Measurements from ENCODE around the gene LRRC30.

Gene LRRC30

GRCh38 chr18:7206217-7206616 is 24.7 kb upstream of the LRRC30 start:
- Histone ChIP-seq H3K27me3 (ENCODE audit: control insufficient read depth in 1 of 2, insufficient read depth in 2 of 2, low read length in 2 of 2) (no peaks in the 10 kb centered on the region), H3K9ac (ENCODE audit: low read length) (no peak overlapping the region), H3K9me3 (ENCODE audit: low read length) (no peaks in the 10 kb centered on the region), H3K4me3 (ENCODE audit: low read depth in 1 of 2, low read length in 2 of 2) (no peak overlapping the region), H3K36me3 (ENCODE audit: insufficient read depth, low read length) (no peaks in the 10 kb centered on the region), H3K27ac (ENCODE audit: low read depth, low read length) (no peak overlapping the region), H3K4me1 (ENCODE audit: insufficient read depth, low read length) (peaks cover 16% of the 10 kb centered on the region)

DNA sequence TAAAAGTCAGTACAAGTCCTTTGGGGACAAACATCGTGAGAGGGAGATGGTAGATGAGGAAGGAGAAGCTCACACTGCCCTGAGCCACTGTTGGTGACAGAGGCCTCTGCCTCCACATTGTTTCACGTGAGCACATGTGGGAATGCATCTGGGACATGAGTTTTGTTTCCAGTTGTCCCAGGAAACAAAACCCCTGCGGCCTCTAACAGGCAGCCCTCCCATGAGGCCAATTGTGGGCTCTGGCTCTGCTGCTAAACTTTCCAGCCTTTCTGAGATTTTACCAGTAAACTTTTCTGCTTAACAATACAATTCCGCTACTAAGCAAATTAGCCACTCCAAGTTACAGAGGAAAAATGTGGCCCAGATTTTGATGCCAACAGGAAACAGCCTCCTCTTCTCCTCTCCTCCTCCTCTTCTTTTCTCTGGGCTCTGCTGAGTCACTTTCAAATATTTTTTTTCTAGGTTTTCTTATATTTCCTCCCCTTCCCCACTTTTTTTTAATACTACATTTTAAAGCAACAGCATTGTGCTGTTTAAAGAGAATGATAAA is 23.4 kb upstream of the LRRC30 start:
- no peaks in the 10 kb centered on the region for H3K27me3 ChIP-seq (ENCODE audit: control insufficient read depth in 1 of 2, insufficient read depth in 2 of 2, low read length in 2 of 2)
- H3K9me3 ChIP-seq (ENCODE audit: low read length) = no peaks in the 10 kb centered on the region
- no peak overlapping the region for H3K27ac ChIP-seq (ENCODE audit: low read depth, low read length)
- H3K9ac ChIP-seq (ENCODE audit: low read length) = no peak overlapping the region
- H3K4me1 ChIP-seq (ENCODE audit: insufficient read depth, low read length) = peaks cover 16% of the 10 kb centered on the region
- H3K36me3 ChIP-seq (ENCODE audit: insufficient read depth, low read length) = no peaks in the 10 kb centered on the region
- H3K4me3 ChIP-seq (ENCODE audit: low read depth in 1 of 2, low read length in 2 of 2) = no peak overlapping the region

- Histone ChIP-seq H3K4me1 (ENCODE audit: insufficient read depth, low read length) (no peaks in the 10 kb centered on the region), H3K9ac (ENCODE audit: low read length) (no peak overlapping the region), H3K4me3 (ENCODE audit: low read depth in 1 of 2, low read length in 2 of 2) (no peak overlapping the region)
These were observed 9.3 kb upstream of the LRRC30 start for GRCh38 chr18:7221424-7222155.

GRCh38 chr18:7224198-7224597 is 6.7 kb upstream of the LRRC30 start:
- Histone ChIP-seq H3K9ac (ENCODE audit: low read length) (no peak overlapping the region), H3K27ac (ENCODE audit: low read depth, low read length) (no peak overlapping the region), H3K4me3 (ENCODE audit: low read depth in 1 of 2, low read length in 2 of 2) (no peak overlapping the region), H3K4me1 (ENCODE audit: insufficient read depth, low read length) (no peaks in the 10 kb centered on the region), H3K9me3 (ENCODE audit: low read length) (no peaks in the 10 kb centered on the region), H3K27me3 (ENCODE audit: control insufficient read depth in 1 of 2, insufficient read depth in 2 of 2, low read length in 2 of 2) (no peaks in the 10 kb centered on the region), H3K36me3 (ENCODE audit: insufficient read depth, low read length) (no peaks in the 10 kb centered on the region)

More at GRCh38 chr18:7221424-7222155, 9.3 kb upstream of the LRRC30 start:
- Histone ChIP-seq H3K9me3 (ENCODE audit: low read length) (no peaks in the 10 kb centered on the region), H3K27ac (ENCODE audit: low read depth, low read length) (no peak overlapping the region), H3K36me3 (ENCODE audit: insufficient read depth, low read length) (no peaks in the 10 kb centered on the region), H3K27me3 (ENCODE audit: control insufficient read depth in 1 of 2, insufficient read depth in 2 of 2, low read length in 2 of 2) (no peaks in the 10 kb centered on the region)

- Histone ChIP-seq H3K27me3 (ENCODE audit: control insufficient read depth in 1 of 2, insufficient read depth in 2 of 2, low read length in 2 of 2) (no peaks in the 10 kb centered on the region), H3K4me3 (ENCODE audit: low read depth in 1 of 2, low read length in 2 of 2) (no peak overlapping the region), H3K9ac (ENCODE audit: low read length) (no peak overlapping the region), H3K27ac (ENCODE audit: low read depth, low read length) (no peak overlapping the region), H3K4me1 (ENCODE audit: insufficient read depth, low read length) (no peaks in the 10 kb centered on the region), H3K36me3 (ENCODE audit: insufficient read depth, low read length) (no peaks in the 10 kb centered on the region), H3K9me3 (ENCODE audit: low read length) (no peaks in the 10 kb centered on the region)
These were observed 1.3 kb downstream of the LRRC30 start for GRCh38 chr18:7232218-7232617.

GRCh38 chr18:7233134-7233810 is 2.4 kb downstream of the LRRC30 start:
- Histone ChIP-seq H3K9ac (ENCODE audit: low read length) (no peak overlapping the region), H3K4me3 (ENCODE audit: low read depth in 1 of 2, low read length in 2 of 2) (no peak overlapping the region), H3K36me3 (ENCODE audit: insufficient read depth, low read length) (no peaks in the 10 kb centered on the region), H3K9me3 (ENCODE audit: low read length) (no peaks in the 10 kb centered on the region), H3K4me1 (ENCODE audit: insufficient read depth, low read length) (no peaks in the 10 kb centered on the region), H3K27me3 (ENCODE audit: control insufficient read depth in 1 of 2, insufficient read depth in 2 of 2, low read length in 2 of 2) (no peaks in the 10 kb centered on the region), H3K27ac (ENCODE audit: low read depth, low read length) (no peak overlapping the region)

- Histone ChIP-seq H3K9ac (ENCODE audit: low read length) (no peak overlapping the region), H3K9me3 (ENCODE audit: low read length) (no peaks in the 10 kb centered on the region), H3K4me3 (ENCODE audit: low read depth in 1 of 2, low read length in 2 of 2) (no peak overlapping the region), H3K4me1 (ENCODE audit: insufficient read depth, low read length) (no peaks in the 10 kb centered on the region), H3K27ac (ENCODE audit: low read depth, low read length) (no peak overlapping the region), H3K27me3 (ENCODE audit: control insufficient read depth in 1 of 2, insufficient read depth in 2 of 2, low read length in 2 of 2) (no peaks in the 10 kb centered on the region), H3K36me3 (ENCODE audit: insufficient read depth, low read length) (no peaks in the 10 kb centered on the region)
These were observed 3.2 kb downstream of the LRRC30 start for GRCh38 chr18:7234091-7234490.

GRCh38 chr18:7234956-7235355 is 4.1 kb downstream of the LRRC30 start:
- Histone ChIP-seq H3K4me1 (ENCODE audit: insufficient read depth, low read length) (no peaks in the 10 kb centered on the region), H3K27ac (ENCODE audit: low read depth, low read length) (no peak overlapping the region), H3K9me3 (ENCODE audit: low read length) (no peaks in the 10 kb centered on the region), H3K4me3 (ENCODE audit: low read depth in 1 of 2, low read length in 2 of 2) (no peak overlapping the region), H3K27me3 (ENCODE audit: control insufficient read depth in 1 of 2, insufficient read depth in 2 of 2, low read length in 2 of 2) (no peaks in the 10 kb centered on the region), H3K36me3 (ENCODE audit: insufficient read depth, low read length) (no peaks in the 10 kb centered on the region), H3K9ac (ENCODE audit: low read length) (no peak overlapping the region)

DNA sequence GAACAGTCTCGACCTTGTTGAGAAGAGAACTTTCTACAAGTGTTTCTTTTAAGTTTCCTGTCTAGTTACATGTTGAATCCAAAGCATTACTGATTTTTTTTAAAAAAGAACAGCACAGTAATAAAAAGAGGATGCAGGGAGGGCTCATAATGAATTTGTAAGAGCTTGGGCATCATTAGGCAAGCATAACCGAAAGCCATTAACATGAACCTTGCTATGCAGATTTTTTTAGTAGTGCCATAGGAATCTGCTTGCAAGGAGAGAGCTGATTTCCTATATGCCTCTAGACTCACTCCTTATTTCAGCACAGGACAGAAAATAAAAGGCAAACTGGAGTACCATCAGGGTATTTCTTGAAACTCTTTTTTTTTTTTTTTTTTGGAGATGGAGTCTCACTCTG is 5.2 kb downstream of the LRRC30 start:
- no peak overlapping the region for H3K9ac ChIP-seq (ENCODE audit: low read length)
- H3K27me3 ChIP-seq (ENCODE audit: control insufficient read depth in 1 of 2, insufficient read depth in 2 of 2, low read length in 2 of 2) = no peaks in the 10 kb centered on the region
- H3K4me3 ChIP-seq (ENCODE audit: low read depth in 1 of 2, low read length in 2 of 2) = no peak overlapping the region
- H3K9me3 ChIP-seq (ENCODE audit: low read length) = no peaks in the 10 kb centered on the region
- H3K4me1 ChIP-seq (ENCODE audit: insufficient read depth, low read length) = no peaks in the 10 kb centered on the region
- H3K36me3 ChIP-seq (ENCODE audit: insufficient read depth, low read length) = no peaks in the 10 kb centered on the region
- no peak overlapping the region for H3K27ac ChIP-seq (ENCODE audit: low read depth, low read length)

- Histone ChIP-seq H3K4me1 (ENCODE audit: insufficient read depth, low read length) (no peaks in the 10 kb centered on the region), H3K36me3 (ENCODE audit: insufficient read depth, low read length) (no peaks in the 10 kb centered on the region), H3K27me3 (ENCODE audit: control insufficient read depth in 1 of 2, insufficient read depth in 2 of 2, low read length in 2 of 2) (no peaks in the 10 kb centered on the region), H3K4me3 (ENCODE audit: low read depth in 1 of 2, low read length in 2 of 2) (no peak overlapping the region), H3K9ac (ENCODE audit: low read length) (no peak overlapping the region), H3K9me3 (ENCODE audit: low read length) (no peaks in the 10 kb centered on the region), H3K27ac (ENCODE audit: low read depth, low read length) (no peak overlapping the region)
These were observed 6.0 kb downstream of the LRRC30 start for GRCh38 chr18:7236933-7237332.

- H3K9me3 ChIP-seq (ENCODE audit: low read length) = no peaks in the 10 kb centered on the region
- H3K27ac ChIP-seq (ENCODE audit: low read depth, low read length) = no peak overlapping the region
- no peak overlapping the region for H3K4me3 ChIP-seq (ENCODE audit: low read depth in 1 of 2, low read length in 2 of 2)
- H3K4me1 ChIP-seq (ENCODE audit: insufficient read depth, low read length) = no peaks in the 10 kb centered on the region
- H3K36me3 ChIP-seq (ENCODE audit: insufficient read depth, low read length) = no peaks in the 10 kb centered on the region
- H3K27me3 ChIP-seq (ENCODE audit: control insufficient read depth in 1 of 2, insufficient read depth in 2 of 2, low read length in 2 of 2) = no peaks in the 10 kb centered on the region
- H3K9ac ChIP-seq (ENCODE audit: low read length) = no peak overlapping the region
These were observed 6.9 kb downstream of the LRRC30 start for GRCh38 chr18:7237673-7238272.

Data from muscle layer of colon (tissue), 2 donors.